H1 (cell line): Measurements from ENCODE around the gene ASB7.

Experiments used
- NRF1 ChIP-seq: IDR thresholded peaks from 2 replicates; pipeline ENCODE4 v1.6.1; 2011; ENCODE audit warnings: mild to moderate bottlenecking, low read depth, low read length, improper control_type of control experiment
- TCF12 ChIP-seq: IDR thresholded peaks from 2 replicates; pipeline ENCODE4 v1.6.1; 2011; ENCODE audit warnings: low read depth, mild to moderate bottlenecking, low read length
- TF ChIP-seq, protein P1 (sequence below): IDR thresholded peaks from 2 replicates; pipeline ENCODE4 v1.6.1; 2011; ENCODE audit warnings: low read depth, mild to moderate bottlenecking, low read length; ENCODE audit not compliant: insufficient read depth

GRCh38 chr15:100680726-100681125, 78.3 kb downstream of the ASB7 start:
- no peak for TF ChIP-seq TCF12
- TF ChIP-seq NRF1: no peak
- TF ChIP-seq, protein P1, sequence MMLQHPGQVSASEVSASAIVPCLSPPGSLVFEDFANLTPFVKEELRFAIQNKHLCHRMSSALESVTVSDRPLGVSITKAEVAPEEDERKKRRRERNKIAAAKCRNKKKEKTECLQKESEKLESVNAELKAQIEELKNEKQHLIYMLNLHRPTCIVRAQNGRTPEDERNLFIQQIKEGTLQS: no peak
